ENCODE data around the gene CRLF3.
"Not testable (repeated sequence)": the region's sequence is repeated elsewhere in the genome, so short reads cannot be mapped to it uniquely, and the experiment has no call there.

The CRLF3 gene

GRCh38 chr17:30814236-30814635 is 10.3 kb downstream of the CRLF3 start:
- not testable (repeated sequence) for DNase-seq (ENCODE audit: low read depth)

- no peak for DNase-seq (ENCODE audit: low read depth)
Measured at GRCh38 chr17:30812218-30813177, 12.0 kb downstream of the CRLF3 start.

- no peak for DNase-seq (ENCODE audit: low read depth)
Measured at GRCh38 chr17:30809867-30810266, 14.6 kb downstream of the CRLF3 start.

GRCh38 chr17:30808785-30809286 is 15.7 kb downstream of the CRLF3 start:
- no peak for DNase-seq (ENCODE audit: low read depth)

- DNase-seq (ENCODE audit: low read depth): no peak
Measured at GRCh38 chr17:30807896-30808295, 16.6 kb downstream of the CRLF3 start.

- DNase-seq (ENCODE audit: low read depth): no peak
Measured at GRCh38 chr17:30805944-30806456, 18.5 kb downstream of the CRLF3 start.

- DNase-seq (ENCODE audit: low read depth): no peak
Measured at GRCh38 chr17:30801671-30802070, 22.8 kb downstream of the CRLF3 start.

GRCh38 chr17:30796016-30796415 is 28.5 kb downstream of the CRLF3 start:
- DNase-seq (ENCODE audit: low read depth): no peak

GRCh38 chr17:30794372-30794771 is 30.1 kb downstream of the CRLF3 start:
- no peak for DNase-seq (ENCODE audit: low read depth)

- DNase-seq (ENCODE audit: low read depth): no peak
Measured at GRCh38 chr17:30793282-30793977, 31.1 kb downstream of the CRLF3 start.

- no peak for DNase-seq (ENCODE audit: low read depth)
Measured at GRCh38 chr17:30790279-30790678, 34.2 kb downstream of the CRLF3 start.

- no peak for DNase-seq (ENCODE audit: low read depth)
Measured at GRCh38 chr17:30788918-30789317, 35.6 kb downstream of the CRLF3 start.

GRCh38 chr17:30782206-30782605 is 42.3 kb downstream of the CRLF3 start:
- DNase-seq (ENCODE audit: low read depth): no peak

GRCh38 chr17:30780343-30780742 is 44.1 kb downstream of the CRLF3 start:
- DNase-seq (ENCODE audit: low read depth): no peak

- DNase-seq (ENCODE audit: low read depth): not testable (repeated sequence)
Measured at GRCh38 chr17:30768771-30769170, 55.7 kb downstream of the CRLF3 start.

- DNase-seq (ENCODE audit: low read depth): not testable (repeated sequence)
Measured at GRCh38 chr17:30767641-30768404, 56.7 kb downstream of the CRLF3 start.

- no peak for DNase-seq (ENCODE audit: low read depth)
Measured at GRCh38 chr17:30761060-30761459, 63.4 kb downstream of the CRLF3 start.

- not testable (repeated sequence) for DNase-seq (ENCODE audit: low read depth)
Measured at GRCh38 chr17:30753291-30753690, 71.2 kb downstream of the CRLF3 start.

GRCh38 chr17:30750982-30751381 is 73.5 kb downstream of the CRLF3 start:
- DNase-seq (ENCODE audit: low read depth): not testable (repeated sequence)

GRCh38 chr17:30747621-30748020 is 76.9 kb downstream of the CRLF3 start:
- not testable (repeated sequence) for DNase-seq (ENCODE audit: low read depth)

- DNase-seq (ENCODE audit: low read depth): not testable (repeated sequence)
Measured at GRCh38 chr17:30742669-30743068, 81.8 kb downstream of the CRLF3 start.

GRCh38 chr17:30736371-30736770 is 88.1 kb downstream of the CRLF3 start:
- DNase-seq (ENCODE audit: low read depth): not testable (repeated sequence)

Data from stromal cell of bone marrow (primary cell).